HG03095 (cell line): ENCODE data around the gene STX5.
"Not testable (repeated sequence)": the region's sequence is repeated elsewhere in the genome, so short reads cannot be mapped to it uniquely, and the experiment has no call there.

Source experiments
- ATAC-seq: cut with Tn5 transposase; IDR thresholded peaks from one replicate; pipeline ENCODE4 v1.9.1; 2021; ENCODE audit warnings: moderate library complexity; ENCODE audit not compliant: unreplicated experiment

Gene STX5

DNA sequence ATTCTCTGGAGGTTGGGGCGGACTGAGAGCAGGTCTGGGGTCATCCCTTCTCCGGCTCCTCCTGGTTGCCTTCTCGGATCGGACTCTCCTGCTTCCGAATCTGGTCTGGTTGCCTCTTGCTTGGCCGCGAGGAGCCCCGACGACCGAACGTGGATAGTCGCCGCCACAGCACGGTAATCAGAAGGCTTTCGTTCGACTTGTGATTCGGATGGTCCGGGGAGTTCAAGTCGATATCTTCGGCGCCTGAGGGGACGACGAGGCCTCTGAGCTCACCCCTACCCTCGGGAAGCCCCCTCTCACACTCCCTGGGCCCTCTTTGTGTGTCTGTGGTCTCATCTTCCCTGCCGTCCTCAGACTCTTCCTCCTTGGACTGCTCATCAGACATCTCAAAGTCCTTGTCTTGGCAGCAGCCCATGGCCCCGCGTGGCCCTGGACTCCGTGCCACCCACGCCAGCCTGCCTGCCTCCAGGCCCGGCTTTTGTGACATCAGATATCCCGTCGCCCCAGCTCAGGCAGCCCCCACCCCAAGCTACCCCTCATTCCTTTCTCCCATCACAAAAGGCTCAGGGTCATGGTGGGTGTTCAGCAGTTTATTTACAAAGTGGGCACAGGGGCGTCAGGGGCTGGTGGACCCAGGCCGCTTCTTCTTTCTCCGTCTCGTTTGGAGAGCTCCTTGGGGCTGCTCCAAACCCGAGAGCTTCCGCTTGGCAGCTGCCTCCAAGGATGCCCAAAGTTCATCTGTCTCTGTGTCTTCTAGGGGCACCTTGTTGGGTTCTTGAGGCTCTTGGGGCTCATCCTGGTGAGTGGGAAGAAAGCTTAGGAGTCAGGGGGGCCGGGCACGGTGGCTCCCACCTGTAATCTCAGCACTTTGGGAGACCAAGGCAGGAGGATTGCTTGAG is 734 bp upstream of the STX5 start, which contains the start of gene TEX54:
Gene TEX54 (minus strand): TSS at position 506 of the 899 bp plus-strand sequence.
- ATAC-seq = peak; percentile 14

- ATAC-seq = peak; percentile 3
Observed at GRCh38 chr11:62830904-62831519, 839 bp downstream of the STX5 start.

GRCh38 chr11:62828130-62828529 is 3.7 kb downstream of the STX5 start:
- ATAC-seq = not testable (repeated sequence)

- ATAC-seq = no peak
Observed at GRCh38 chr11:62823677-62824076, 8.2 kb downstream of the STX5 start.

- no peak for ATAC-seq
Observed at GRCh38 chr11:62817129-62817528, 14.7 kb downstream of the STX5 start.

DNA sequence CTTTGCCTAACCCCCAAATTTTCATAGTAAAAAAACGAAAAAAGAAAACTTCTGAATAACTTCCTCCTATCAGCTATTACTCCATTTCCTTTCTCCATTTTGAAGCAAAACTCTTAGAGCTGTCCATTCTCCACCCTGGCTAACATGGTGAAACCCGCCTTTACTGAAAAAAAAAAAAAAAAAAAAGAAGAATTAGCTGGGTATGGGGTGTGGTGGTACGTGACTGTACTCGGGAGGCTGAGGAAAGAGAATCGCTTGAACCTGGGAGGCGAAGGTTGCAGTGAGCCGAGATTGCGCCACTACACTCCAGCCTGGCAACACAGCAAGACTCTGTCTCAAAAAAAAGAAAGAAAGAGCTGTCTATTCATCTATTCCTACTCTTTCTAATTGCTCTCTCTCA is 15.3 kb downstream of the STX5 start:
- no peak for ATAC-seq

- ATAC-seq = no peak
Observed at GRCh38 chr11:62811659-62812058, 20.2 kb downstream of the STX5 start.

- no peak for ATAC-seq
Observed at GRCh38 chr11:62810748-62811147, 21.1 kb downstream of the STX5 start.

DNA sequence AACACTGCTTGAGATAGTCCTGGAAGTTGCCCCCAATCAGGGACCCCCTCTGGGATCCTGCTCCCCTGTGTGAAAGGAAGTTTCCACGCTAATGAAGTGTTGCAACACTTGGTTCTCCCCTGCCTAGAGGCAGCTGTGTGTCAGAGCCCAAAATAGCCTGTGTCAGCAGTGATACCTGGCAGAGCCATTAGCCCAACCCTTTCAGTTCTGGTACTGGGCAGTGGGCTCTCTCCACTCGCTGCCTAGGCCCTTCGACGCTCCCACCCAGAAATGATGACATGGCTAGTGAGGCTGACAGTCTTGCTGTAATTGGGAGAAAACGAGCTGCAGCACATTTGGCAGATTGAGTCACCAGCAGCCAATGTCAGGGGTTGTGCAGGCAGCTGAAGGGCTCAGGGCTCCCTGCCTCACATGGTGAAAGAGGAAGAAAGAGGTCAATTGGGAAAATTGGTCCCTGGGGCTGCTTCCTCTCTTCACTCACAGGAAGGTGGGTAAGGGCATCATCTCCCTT is 25.2 kb downstream of the STX5 start:
- no peak for ATAC-seq

- no peak for ATAC-seq
Observed at GRCh38 chr11:62805961-62806441, 25.9 kb downstream of the STX5 start.

DNA sequence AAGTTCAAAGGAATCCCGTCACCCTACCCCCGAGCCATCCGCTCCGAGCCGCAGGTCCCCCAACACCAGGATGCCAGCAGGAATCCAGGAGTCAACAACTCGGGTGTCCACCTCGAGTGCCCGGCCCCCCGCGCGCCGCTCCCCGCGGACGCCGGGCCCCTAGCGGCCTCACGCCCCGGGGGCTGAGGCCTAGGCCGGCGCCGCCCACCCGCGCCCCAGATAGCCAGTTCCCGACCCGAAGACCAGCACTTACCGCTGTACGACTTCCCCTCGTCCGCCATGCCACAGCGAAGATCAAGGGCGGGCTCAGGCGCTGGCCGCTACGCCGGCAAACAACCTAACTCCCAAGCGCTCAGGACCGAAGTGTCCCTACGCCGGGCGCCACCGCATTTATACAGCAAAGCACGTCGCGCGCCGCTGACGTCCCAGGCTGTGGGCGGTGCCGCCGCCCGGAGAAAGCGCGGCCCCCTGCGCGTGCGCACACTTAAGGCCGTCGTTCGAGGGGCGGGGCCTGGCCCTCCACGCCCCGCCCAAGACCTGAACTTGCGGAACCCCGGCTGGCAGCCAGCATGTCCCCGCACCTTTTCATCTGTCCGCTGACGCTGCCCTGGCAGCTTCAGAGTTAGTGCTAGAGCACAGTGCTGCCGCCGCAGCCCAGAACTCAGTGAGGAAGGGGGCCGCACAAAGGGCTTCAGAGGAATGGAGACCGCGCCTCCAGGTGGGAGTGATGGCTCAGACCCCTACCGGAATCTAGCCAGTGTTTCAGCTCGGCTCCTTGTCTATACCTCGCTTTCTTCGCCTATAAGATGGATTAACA is 26.6 kb downstream of the STX5 start, which contains the start of gene NXF1:
Gene NXF1 (minus strand): TSS at position 365 of the 817 bp plus-strand sequence. CDS start 84 bp downstream, at position 281.
- ATAC-seq = peak; percentile 68

DNA sequence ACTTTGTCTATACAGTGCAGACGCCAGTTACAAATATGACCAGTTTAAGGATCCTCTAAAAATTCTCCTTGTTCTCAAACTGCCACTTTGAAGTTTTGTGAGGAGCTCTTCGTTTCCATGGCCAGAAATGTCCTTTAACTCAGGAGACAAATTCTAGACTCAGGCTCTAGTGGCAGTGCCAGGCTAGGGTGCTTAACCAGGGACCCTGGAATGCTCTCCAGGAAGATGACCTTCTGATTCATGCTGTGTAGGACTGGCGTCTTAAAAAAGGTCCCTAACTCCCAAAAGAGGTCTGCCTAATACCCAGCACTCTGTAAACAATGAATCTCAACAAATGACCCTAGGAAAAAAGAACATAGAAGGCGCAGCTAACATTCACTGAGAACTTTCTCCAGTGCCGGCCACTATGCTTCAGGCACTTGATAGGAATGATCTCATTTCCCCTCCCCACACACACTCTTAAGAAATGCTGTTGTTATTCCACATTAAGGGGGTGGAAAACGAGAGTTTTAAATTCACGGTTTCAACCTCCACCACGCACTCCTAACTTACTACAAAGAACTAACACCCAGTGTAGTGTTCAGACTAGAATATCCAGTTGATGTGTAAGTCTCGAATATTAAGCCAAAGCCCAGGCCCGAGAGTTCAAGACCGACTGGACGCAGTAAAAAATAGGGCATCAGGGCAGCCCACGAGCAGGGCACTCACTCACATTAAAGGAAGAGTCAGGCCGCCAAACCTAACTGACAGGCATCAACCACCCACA is 27.4 kb downstream of the STX5 start:
- ATAC-seq = no peak

GRCh38 chr11:62801071-62801470 is 30.8 kb downstream of the STX5 start:
- ATAC-seq = no peak

GRCh38 chr11:62799486-62799885 is 32.4 kb downstream of the STX5 start:
- no peak for ATAC-seq

GRCh38 chr11:62796281-62796680 is 35.6 kb downstream of the STX5 start:
- no peak for ATAC-seq

GRCh38 chr11:62794201-62794775 is 37.6 kb downstream of the STX5 start:
- ATAC-seq = no peak

GRCh38 chr11:62792202-62792575 is 39.7 kb downstream of the STX5 start:
- no peak for ATAC-seq

DNA sequence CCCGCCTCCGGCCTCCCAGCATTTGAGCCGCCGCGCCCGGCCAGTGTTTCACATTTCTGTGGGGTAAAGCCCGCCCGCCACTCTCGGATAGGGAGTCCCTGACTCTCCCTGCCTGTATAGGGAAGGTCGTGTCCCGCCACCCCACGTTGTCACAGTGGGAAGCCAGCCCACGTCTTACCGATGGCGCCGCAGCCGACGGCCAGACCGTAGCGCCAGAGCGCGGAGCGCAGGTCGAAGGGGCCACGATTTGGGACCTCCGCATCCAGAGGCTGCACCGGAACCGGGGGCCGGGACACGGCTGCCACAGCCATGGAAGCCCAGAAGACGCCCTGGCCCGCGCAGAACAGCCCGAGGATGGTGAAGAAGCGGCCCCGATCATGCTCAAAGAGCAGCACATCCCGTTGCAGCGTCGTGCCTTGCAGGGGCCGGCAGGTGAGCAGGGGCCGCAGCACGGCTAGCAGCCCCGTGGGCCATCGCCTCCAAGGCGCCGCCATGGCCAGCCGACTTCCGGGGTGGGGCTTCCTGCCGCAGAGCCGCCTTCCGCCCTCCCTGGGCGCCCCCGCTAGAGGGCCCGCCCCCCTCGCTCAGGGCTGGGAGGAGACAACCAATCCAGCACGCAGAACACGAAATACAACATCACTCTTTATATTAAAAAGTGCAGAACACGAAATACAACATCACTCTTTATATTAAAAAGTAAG is 40.2 kb downstream of the STX5 start, which contains the start of gene TMEM223:
Gene TMEM223 (minus strand): TSS at position 506 of the 701 bp plus-strand sequence. CDS start 12 bp downstream, at position 494.
- peak; percentile 71 for ATAC-seq

DNA sequence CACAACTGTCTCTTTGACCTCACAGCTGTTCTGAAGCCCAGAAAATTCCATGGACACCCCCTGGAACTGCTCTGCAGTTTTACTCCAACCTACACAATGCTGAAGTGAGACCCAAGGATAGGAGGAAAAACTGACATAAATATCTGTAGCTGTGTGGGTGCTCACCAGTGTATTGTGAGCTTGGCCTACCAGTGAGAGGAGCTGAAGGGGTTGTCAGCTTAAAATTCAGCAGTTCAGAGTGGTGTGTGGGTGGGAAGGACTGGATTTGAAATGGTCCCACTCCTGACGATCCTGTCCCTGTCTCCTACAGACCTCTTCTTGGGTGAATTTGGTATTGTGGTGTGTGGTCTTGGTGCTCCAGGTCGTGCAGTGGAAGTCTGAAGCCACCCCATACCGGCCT is 42.3 kb downstream of the STX5 start:
- ATAC-seq = no peak
